ENCODE measurements around the gene PPM1E.
"Not testable (repeated sequence)": the region's sequence is repeated elsewhere in the genome, so short reads cannot be mapped to it uniquely, and the experiment has no call there.

The PPM1E gene

GRCh38 chr17:58783380-58783779 lies 27.7 kb downstream of the PPM1E start:
- DNase-seq, result no peak

GRCh38 chr17:58785097-58785496 lies 29.4 kb downstream of the PPM1E start:
- DNase-seq, result no peak

GRCh38 chr17:58786586-58787295 lies 31.1 kb downstream of the PPM1E start:
- no peak for DNase-seq

GRCh38 chr17:58788199-58788598 lies 32.5 kb downstream of the PPM1E start:
- DNase-seq, result no peak

- peak; percentile 6 for DNase-seq
Observed at GRCh38 chr17:58789160-58789559, 33.5 kb downstream of the PPM1E start.

- no peak for DNase-seq
Observed at GRCh38 chr17:58789831-58790230, 34.2 kb downstream of the PPM1E start.

- DNase-seq, result not testable (repeated sequence)
Observed at GRCh38 chr17:58794508-58794907, 38.9 kb downstream of the PPM1E start.

GRCh38 chr17:58802188-58802587 lies 46.5 kb downstream of the PPM1E start:
- DNase-seq, result no peak

GRCh38 chr17:58806046-58806445 lies 50.4 kb downstream of the PPM1E start:
- no peak for DNase-seq

GRCh38 chr17:58808609-58809563 lies 53.2 kb downstream of the PPM1E start:
- DNase-seq, result no peak

- DNase-seq, result no peak
Observed at GRCh38 chr17:58809564-58809936, 53.9 kb downstream of the PPM1E start.

GRCh38 chr17:58811290-58811689 lies 55.6 kb downstream of the PPM1E start:
- DNase-seq, result no peak

GRCh38 chr17:58813712-58814111 lies 58.1 kb downstream of the PPM1E start:
- DNase-seq, result no peak

- DNase-seq, result no peak
Observed at GRCh38 chr17:58818654-58819053, 63.0 kb downstream of the PPM1E start.

GRCh38 chr17:58822148-58823050 lies 66.7 kb downstream of the PPM1E start:
- DNase-seq, result no peak

- no peak for DNase-seq
Observed at GRCh38 chr17:58823051-58823525, 67.4 kb downstream of the PPM1E start.

GRCh38 chr17:58829172-58829637 lies 73.6 kb downstream of the PPM1E start:
- no peak for DNase-seq

- DNase-seq, result no peak
Observed at GRCh38 chr17:58831780-58832179, 76.1 kb downstream of the PPM1E start.

GRCh38 chr17:58832514-58832913 lies 76.9 kb downstream of the PPM1E start:
- DNase-seq, result no peak

- no peak for DNase-seq
Observed at GRCh38 chr17:58837699-58838098, 82.0 kb downstream of the PPM1E start.

GRCh38 chr17:58840820-58841612 lies 85.4 kb downstream of the PPM1E start:
- DNase-seq, result no peak

- not testable (repeated sequence) for DNase-seq
Observed at GRCh38 chr17:58846413-58846812, 90.8 kb downstream of the PPM1E start.
